Activated CD4-positive, alpha-beta T cell treated with anti-CD3 and anti-CD28 coated beads, Interleukin-2, amount 10 ng/mL, durations not matched to agents 24 days and 14 days (primary cell): Measurements from ENCODE around the gene FBXW2. TPM values are rescaled to one million over a fixed set of nuclear protein-coding genes. Genes with fewer than 3 reads are reported as not detected.
A peak's percentile ranks its signal among the peaks of the same experiment; 100 is the strongest.

Experiments
- DNase-seq: peaks from one replicate; pipeline ENCODE4 v3.0.0; 2022
- H3K27ac Mint-ChIP-seq: one replicate; pipeline ENCODE4 v1.8.0; 2022; ENCODE audit warnings: mild to moderate bottlenecking, mixed read lengths
- H3K27me3 Mint-ChIP-seq: one replicate; pipeline ENCODE4 v1.8.0; 2022; ENCODE audit warnings: mixed read lengths
- H3K36me3 Mint-ChIP-seq: one replicate; pipeline ENCODE4 v1.8.0; 2022; ENCODE audit warnings: low read depth, mild to moderate bottlenecking, mixed read lengths
- H3K4me1 Mint-ChIP-seq: one replicate; pipeline ENCODE4 v1.8.0; 2021; ENCODE audit warnings: mixed read lengths
- H3K4me3 Mint-ChIP-seq: one replicate; pipeline ENCODE4 v1.8.0; 2022; ENCODE audit warnings: mild to moderate bottlenecking, moderate library complexity, mixed read lengths
- H3K9me3 Mint-ChIP-seq: one replicate; pipeline ENCODE4 v1.8.0; 2021; ENCODE audit warnings: mixed read lengths
- intact Hi-C: fragments of 100-400 bp; cut with micrococcal nuclease; formaldehyde crosslinking; loops from one replicate; pipeline ENCODE4 v1.15.1; 2023
- total RNA-seq: library from RNA; stranded (reverse); gene quantifications from 2 replicates; pipeline ENCODE4 v1.2.3, GENCODE V29; 2022

Gene FBXW2
- total RNA-seq, 1 donor from 2014 or later, result 84.9 TPM

DNA sequence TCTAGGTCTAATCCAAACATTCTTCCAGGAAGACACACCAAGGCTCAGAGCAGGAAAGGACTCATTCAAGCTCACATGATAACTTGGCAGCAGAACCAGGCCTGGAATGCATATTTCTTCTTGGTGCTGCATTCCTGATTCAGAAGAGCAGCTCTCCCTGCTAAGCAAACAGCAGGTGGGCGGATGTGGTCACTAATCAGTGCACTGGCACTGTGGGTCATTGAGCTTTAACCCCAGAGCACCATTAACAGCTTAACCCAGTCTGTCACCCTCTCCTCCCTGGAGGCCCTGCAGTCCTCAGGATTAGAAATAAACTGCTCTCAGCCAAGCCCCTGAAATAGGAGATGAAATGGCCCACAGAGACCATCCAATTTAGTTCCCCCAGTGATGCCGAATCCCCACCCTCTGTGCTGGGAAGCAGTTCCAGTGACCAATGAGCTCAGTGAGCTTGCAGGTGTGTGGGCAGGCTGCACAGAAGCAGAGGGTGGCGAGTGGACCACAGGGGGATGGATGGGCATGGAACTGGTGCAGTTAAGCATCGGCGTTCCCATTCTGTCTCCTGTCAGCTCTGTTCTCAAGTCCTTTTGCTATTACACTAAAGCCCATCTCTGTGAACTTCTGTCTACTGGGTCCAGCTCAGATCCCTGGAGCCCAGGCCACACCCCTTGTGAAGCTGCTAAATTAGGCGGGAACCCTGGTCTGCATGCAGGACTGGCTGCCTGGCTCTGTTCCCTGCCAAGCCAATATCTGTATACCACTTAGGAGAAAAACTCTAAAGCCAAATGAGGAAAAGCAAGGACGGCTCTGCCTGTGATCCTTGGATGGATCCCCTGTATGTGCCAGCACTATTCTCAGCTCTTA, 62.3 kb downstream of the FBXW2 start:
- no peak for DNase-seq
- H3K9me3 Mint-ChIP-seq, result no peaks in the 10 kb centered on the region
- H3K27me3 Mint-ChIP-seq, result no peaks in the 10 kb centered on the region
- H3K36me3 Mint-ChIP-seq, result no peaks in the 10 kb centered on the region
- H3K4me1 Mint-ChIP-seq, result peaks cover 14% of the 10 kb centered on the region
- H3K27ac Mint-ChIP-seq, result no peak overlapping the region
- no peak overlapping the region for H3K4me3 Mint-ChIP-seq
- intact Hi-C loops, result no loop called here

DNA sequence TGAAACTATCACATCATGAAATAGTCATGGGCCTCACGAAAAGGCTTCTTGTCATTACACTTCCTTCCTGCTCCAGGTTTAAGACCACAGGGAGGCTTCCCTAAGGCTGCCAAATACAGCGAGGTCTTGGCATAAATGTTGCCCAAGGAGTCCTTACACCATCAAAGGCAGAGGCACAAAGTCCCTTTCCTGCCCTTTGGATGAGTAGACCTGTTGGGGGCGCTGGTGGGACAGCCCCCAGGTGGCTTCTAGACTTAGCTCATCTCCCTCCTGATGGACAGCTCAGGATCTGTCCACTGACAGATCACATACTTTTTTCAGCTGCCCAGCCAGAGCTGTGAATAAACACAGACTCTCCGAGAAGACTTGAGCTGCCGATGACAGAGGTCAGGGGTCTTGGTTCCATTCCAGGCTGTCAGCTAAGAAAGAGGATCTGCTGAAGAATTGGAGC, 63.4 kb downstream of the FBXW2 start:
- H3K4me1 Mint-ChIP-seq, result peaks cover 14% of the 10 kb centered on the region
- H3K9me3 Mint-ChIP-seq, result no peaks in the 10 kb centered on the region

DNA sequence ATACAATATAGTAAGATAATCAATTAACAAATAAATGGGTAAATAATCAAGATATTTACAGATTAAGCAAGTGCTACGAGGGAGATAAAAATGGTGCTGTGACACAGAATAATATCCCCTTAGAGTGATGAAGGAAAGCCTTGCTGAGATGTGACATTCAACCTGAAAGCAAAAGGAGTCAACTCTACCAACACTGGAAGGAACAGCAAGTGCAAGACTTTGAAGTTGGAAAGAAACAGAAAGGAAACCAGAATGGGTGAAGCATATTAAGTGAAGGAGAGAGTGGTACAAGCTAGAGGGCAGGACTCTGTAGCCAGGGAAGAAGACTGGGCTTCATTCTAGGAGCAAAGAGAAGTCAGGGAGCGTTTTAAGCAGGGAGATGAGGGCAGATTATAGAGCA, 66.7 kb downstream of the FBXW2 start:
- Mint-ChIP-seq H3K27me3 (no peaks in the 10 kb centered on the region), H3K4me3 (peak overlapping the region; percentile 1), H3K36me3 (no peaks in the 10 kb centered on the region), H3K4me1 (peaks cover 14% of the 10 kb centered on the region), H3K9me3 (no peaks in the 10 kb centered on the region), H3K27ac (peak overlapping the region; percentile 3)
- intact Hi-C loops, result no loop called here
- no peak for DNase-seq

More for the DNA sequence above, 63.4 kb downstream of the FBXW2 start:
- Mint-ChIP-seq H3K4me3 (no peak overlapping the region), H3K36me3 (no peaks in the 10 kb centered on the region), H3K27ac (no peak overlapping the region), H3K27me3 (no peaks in the 10 kb centered on the region)
- intact Hi-C loops, result no loop called here
- DNase-seq, result no peak

GRCh38 chr9:120725907-120726306, 67.3 kb downstream of the FBXW2 start:
- no peak for DNase-seq
- intact Hi-C loops, result no loop called here
- no peak overlapping the region for H3K4me3 Mint-ChIP-seq
- no peaks in the 10 kb centered on the region for H3K36me3 Mint-ChIP-seq
- H3K4me1 Mint-ChIP-seq, result peaks cover 14% of the 10 kb centered on the region
- no peak overlapping the region for H3K27ac Mint-ChIP-seq
- H3K9me3 Mint-ChIP-seq, result no peaks in the 10 kb centered on the region
- H3K27me3 Mint-ChIP-seq, result no peaks in the 10 kb centered on the region

GRCh38 chr9:120724757-120725400, 68.3 kb downstream of the FBXW2 start:
- Mint-ChIP-seq H3K36me3 (no peaks in the 10 kb centered on the region), H3K4me3 (no peak overlapping the region), H3K27me3 (no peaks in the 10 kb centered on the region), H3K4me1 (peaks cover 14% of the 10 kb centered on the region), H3K27ac (no peak overlapping the region), H3K9me3 (no peaks in the 10 kb centered on the region)
- intact Hi-C loops, result no loop called here
- DNase-seq, result no peak

DNA sequence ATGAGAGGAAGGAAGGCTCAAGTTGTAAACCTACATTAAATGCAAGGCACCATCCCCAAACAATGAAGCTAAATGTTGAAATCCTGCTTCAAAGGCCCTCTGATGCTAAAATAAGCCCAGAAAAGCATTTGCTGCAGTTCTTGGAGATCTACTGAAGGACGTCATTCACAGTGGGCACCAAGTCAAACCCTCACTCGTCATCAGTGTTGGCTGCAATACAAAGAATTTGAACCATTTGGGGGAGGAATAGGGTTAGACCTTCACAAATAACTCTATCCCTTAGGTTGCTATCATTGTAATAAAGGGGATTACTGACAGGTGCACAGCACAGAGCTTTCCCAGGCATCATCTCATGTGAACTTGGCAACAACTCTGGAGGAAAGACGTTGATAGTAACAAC, 69.7 kb downstream of the FBXW2 start:
- Mint-ChIP-seq H3K36me3 (no peaks in the 10 kb centered on the region), H3K4me3 (no peak overlapping the region), H3K4me1 (peaks cover 10% of the 10 kb centered on the region), H3K27ac (no peak overlapping the region), H3K27me3 (no peaks in the 10 kb centered on the region), H3K9me3 (no peaks in the 10 kb centered on the region)
- intact Hi-C loops, result no loop called here
- no peak for DNase-seq

GRCh38 chr9:120720404-120720803, 72.8 kb downstream of the FBXW2 start:
- intact Hi-C loops, result no loop called here
- Mint-ChIP-seq H3K4me1 (peaks cover 4% of the 10 kb centered on the region), H3K27ac (no peak overlapping the region), H3K4me3 (no peak overlapping the region), H3K27me3 (no peaks in the 10 kb centered on the region), H3K36me3 (no peaks in the 10 kb centered on the region), H3K9me3 (no peaks in the 10 kb centered on the region)
- no peak for DNase-seq

GRCh38 chr9:120718316-120718715, 74.9 kb downstream of the FBXW2 start:
- H3K4me3 Mint-ChIP-seq, result no peak overlapping the region
- H3K27ac Mint-ChIP-seq, result no peak overlapping the region
- peaks cover 7% of the 10 kb centered on the region for H3K4me1 Mint-ChIP-seq
- no peaks in the 10 kb centered on the region for H3K9me3 Mint-ChIP-seq
- no peaks in the 10 kb centered on the region for H3K36me3 Mint-ChIP-seq
- intact Hi-C loops, result loop anchor here (10.0 kb wide), 2 partner anchors 76 to 1376 kb away; partner anchors contain the start of genes FBXW2 and TTLL11
- H3K27me3 Mint-ChIP-seq, result no peaks in the 10 kb centered on the region
- no peak for DNase-seq

DNA sequence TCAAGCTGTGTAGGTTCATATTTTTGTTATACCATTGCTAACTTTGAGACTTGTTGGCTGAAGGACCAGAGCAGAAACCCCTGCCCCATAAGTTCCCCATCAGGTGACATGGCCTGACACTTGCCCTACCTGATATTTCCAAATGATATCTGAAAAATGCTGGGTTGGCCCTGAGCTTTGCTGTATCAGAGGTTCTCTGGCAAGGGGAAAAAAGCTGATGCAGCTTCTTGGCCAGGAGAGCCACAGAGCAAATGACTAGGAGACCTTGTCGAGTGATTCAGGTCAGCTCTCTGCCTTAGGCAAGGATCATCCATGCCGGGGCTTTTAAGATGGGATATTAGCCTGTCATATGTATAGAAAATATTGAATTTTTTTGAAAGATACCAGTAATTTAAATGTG, 76.0 kb downstream of the FBXW2 start:
- intact Hi-C loops, result loop anchor here (10.0 kb wide), 2 partner anchors 78 to 1378 kb away; partner anchors contain the start of genes FBXW2 and TTLL11
- H3K36me3 Mint-ChIP-seq, result no peaks in the 10 kb centered on the region
- no peak overlapping the region for H3K4me3 Mint-ChIP-seq
- no peaks in the 10 kb centered on the region for H3K9me3 Mint-ChIP-seq
- H3K27me3 Mint-ChIP-seq, result no peaks in the 10 kb centered on the region
- no peak for DNase-seq
- H3K4me1 Mint-ChIP-seq, result peaks cover 18% of the 10 kb centered on the region
- no peak overlapping the region for H3K27ac Mint-ChIP-seq

DNA sequence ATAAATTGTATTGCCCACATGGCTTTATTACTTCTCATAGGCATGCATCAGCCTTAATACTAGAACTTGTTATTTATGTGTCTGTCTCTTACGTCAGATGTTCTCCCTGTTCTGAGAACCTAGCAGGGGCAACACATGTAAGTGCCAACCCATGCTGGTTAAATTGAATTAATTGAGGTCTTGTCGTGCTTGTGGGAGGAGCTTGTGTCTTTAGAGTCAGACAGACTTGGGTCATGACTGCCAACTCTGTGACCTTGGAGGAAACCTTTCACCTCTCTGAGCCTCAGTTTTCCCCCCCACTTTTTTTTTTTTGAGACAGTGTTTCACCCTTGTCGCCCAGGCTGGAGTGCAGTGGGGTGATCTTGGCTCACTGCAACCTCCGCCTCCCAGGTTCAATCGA, 76.7 kb downstream of the FBXW2 start:
- no peak overlapping the region for H3K27ac Mint-ChIP-seq
- no peaks in the 10 kb centered on the region for H3K27me3 Mint-ChIP-seq
- no peak overlapping the region for H3K4me3 Mint-ChIP-seq
- no peak for DNase-seq
- intact Hi-C loops, result loop anchor here (10.0 kb wide), 2 partner anchors 78 to 1378 kb away; partner anchors contain the start of genes FBXW2 and TTLL11
- H3K36me3 Mint-ChIP-seq, result no peaks in the 10 kb centered on the region
- H3K9me3 Mint-ChIP-seq, result no peaks in the 10 kb centered on the region
- H3K4me1 Mint-ChIP-seq, result peaks cover 24% of the 10 kb centered on the region

GRCh38 chr9:120715389-120715924, 77.8 kb downstream of the FBXW2 start:
- intact Hi-C loops, result loop anchor here (2.0 to 10.0 kb wide), 4 partner anchors 79 to 1379 kb away; partner anchors contain the start of genes FBXW2, PSMD5 and TTLL11
- Mint-ChIP-seq H3K4me1 (peaks cover 32% of the 10 kb centered on the region), H3K9me3 (no peaks in the 10 kb centered on the region), H3K36me3 (no peaks in the 10 kb centered on the region), H3K27ac (no peak overlapping the region), H3K4me3 (peak overlapping the region; percentile 88), H3K27me3 (no peaks in the 10 kb centered on the region)
- no peak for DNase-seq

- Mint-ChIP-seq H3K36me3 (no peaks in the 10 kb centered on the region), H3K9me3 (no peaks in the 10 kb centered on the region), H3K27me3 (no peaks in the 10 kb centered on the region), H3K4me1 (peaks cover 34% of the 10 kb centered on the region), H3K27ac (peak overlapping the region; percentile 88), H3K4me3 (peak overlapping the region; percentile 88)
- DNase-seq, result no peak
- intact Hi-C loops, result loop anchor here (1.0 to 10.0 kb wide), 8 partner anchors 80 to 1380 kb away; partner anchors contain the start of genes CDK5RAP2, CNTRL, FBXW2 and PSMD5
Measured at GRCh38 chr9:120714846-120715388, 78.3 kb downstream of the FBXW2 start.

- intact Hi-C loops, result loop anchor here (1.0 to 10.0 kb wide), 8 partner anchors 81 to 1381 kb away; partner anchors contain the start of genes CDK5RAP2, CNTRL, FBXW2 and PSMD5
- H3K27me3 Mint-ChIP-seq, result no peaks in the 10 kb centered on the region
- H3K4me1 Mint-ChIP-seq, result peaks cover 36% of the 10 kb centered on the region
- DNase-seq, result peak; percentile 99
- no peaks in the 10 kb centered on the region for H3K36me3 Mint-ChIP-seq
- H3K27ac Mint-ChIP-seq, result peak within 1 kb of the TSS; percentile 88
- H3K9me3 Mint-ChIP-seq, result no peaks in the 10 kb centered on the region
- peak within 1 kb of the TSS; percentile 94 for H3K4me3 Mint-ChIP-seq
Measured at GRCh38 chr9:120714088-120714845, 78.9 kb downstream of the FBXW2 start, which contains the start of gene MEGF9. Gene MEGF9 (minus strand): TSS chr9:120714470. CDS start chr9:120714358, 112 bp downstream.
